ENCODE data around the gene KCNQ1. TPM values are rescaled to one million over a fixed set of nuclear protein-coding genes. Genes with fewer than 3 reads are reported as not detected.
A peak's percentile ranks its signal among the peaks of the same experiment; 100 is the strongest.

The KCNQ1 gene
- total RNA-seq, 1 donor from 2014 or later = 2.6 TPM

DNA sequence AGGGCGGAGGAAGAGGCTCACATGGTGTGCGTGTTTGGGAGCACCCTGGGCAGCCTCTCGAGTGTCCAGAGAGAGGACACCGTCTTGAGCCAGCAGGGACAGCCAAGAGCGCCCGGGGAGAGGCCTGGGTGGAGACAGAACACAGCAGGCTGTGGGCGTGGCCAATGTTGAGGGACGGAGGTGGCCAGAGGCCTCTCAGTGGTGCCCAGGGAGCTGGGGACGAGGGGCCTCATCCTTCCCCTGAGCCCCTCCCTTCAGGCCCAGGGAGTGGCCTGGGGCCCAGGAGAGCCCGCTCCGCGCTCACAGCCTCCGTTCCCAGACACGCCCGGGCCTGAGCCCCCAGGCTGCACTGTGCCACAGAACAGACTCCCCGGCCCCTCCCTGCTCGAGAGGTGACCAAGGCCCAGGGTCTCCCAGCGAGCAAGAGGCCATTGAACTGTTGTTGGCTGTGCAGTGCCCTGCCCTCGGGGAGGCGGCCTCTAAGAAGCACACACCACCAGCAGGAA, 392.3 kb downstream of the KCNQ1 start:
- H3K9me3 ChIP-seq (ENCODE audit: control insufficient read depth in 3 of 3, low read length in 3 of 3) = no peaks in the 10 kb centered on the region
- peaks cover 0 to 1% (median 0%) of the 10 kb centered on the region in 3 donors for H3K27me3 ChIP-seq (ENCODE audit: control insufficient read depth in 3 of 3, insufficient read depth in 3 of 3, low read length in 3 of 3)
- no peak overlapping the region for H3K4me3 ChIP-seq (ENCODE audit: low read length in 3 of 3)
- H3K27ac ChIP-seq (ENCODE audit: low read depth, low read length) = no peak overlapping the region
- H3K9ac ChIP-seq (ENCODE audit: low read depth in 1 of 3, low read length in 3 of 3) = peak overlapping the region in 1 of 3 donors; percentile 33
- peaks cover 11 to 12% (median 11%) of the 10 kb centered on the region in 3 donors for H3K4me1 ChIP-seq (ENCODE audit: control insufficient read depth in 3 of 3, insufficient read depth in 3 of 3, low read length in 3 of 3)
- no peaks in the 10 kb centered on the region for H3K36me3 ChIP-seq (ENCODE audit: control insufficient read depth in 3 of 3, insufficient read depth in 3 of 3, low read length in 3 of 3)

DNA sequence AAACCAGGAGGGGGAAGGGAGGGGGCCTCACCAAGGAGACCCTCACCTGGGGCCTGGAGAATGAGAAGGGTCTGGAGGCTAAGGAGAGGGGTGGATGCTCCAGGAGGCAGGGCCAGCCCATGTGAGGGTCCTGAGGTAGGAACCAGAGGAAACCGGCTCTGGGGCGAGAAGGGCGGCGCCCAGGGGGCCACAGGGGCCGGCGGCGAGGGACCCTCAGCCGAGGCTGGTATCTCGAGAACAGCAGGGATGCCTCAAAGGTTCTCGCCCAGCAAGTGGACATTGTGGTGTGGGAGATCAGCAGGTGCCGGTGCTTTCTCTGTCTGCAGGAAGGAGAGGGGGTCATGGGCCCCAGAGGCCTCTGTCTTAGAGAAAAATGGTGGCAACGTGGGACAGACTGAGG, 392.8 kb downstream of the KCNQ1 start:
- H3K27ac ChIP-seq (ENCODE audit: low read depth, low read length) = no peak overlapping the region
- peaks cover 11 to 12% (median 11%) of the 10 kb centered on the region in 3 donors for H3K4me1 ChIP-seq (ENCODE audit: control insufficient read depth in 3 of 3, insufficient read depth in 3 of 3, low read length in 3 of 3)
- peak overlapping the region in 1 of 3 donors; percentile 33 for H3K9ac ChIP-seq (ENCODE audit: low read depth in 1 of 3, low read length in 3 of 3)
- no peaks in the 10 kb centered on the region for H3K27me3 ChIP-seq (ENCODE audit: control insufficient read depth in 3 of 3, insufficient read depth in 3 of 3, low read length in 3 of 3)
- no peaks in the 10 kb centered on the region for H3K9me3 ChIP-seq (ENCODE audit: control insufficient read depth in 3 of 3, low read length in 3 of 3)
- H3K36me3 ChIP-seq (ENCODE audit: control insufficient read depth in 3 of 3, insufficient read depth in 3 of 3, low read length in 3 of 3) = no peaks in the 10 kb centered on the region
- H3K4me3 ChIP-seq (ENCODE audit: low read length in 3 of 3) = no peak overlapping the region

DNA sequence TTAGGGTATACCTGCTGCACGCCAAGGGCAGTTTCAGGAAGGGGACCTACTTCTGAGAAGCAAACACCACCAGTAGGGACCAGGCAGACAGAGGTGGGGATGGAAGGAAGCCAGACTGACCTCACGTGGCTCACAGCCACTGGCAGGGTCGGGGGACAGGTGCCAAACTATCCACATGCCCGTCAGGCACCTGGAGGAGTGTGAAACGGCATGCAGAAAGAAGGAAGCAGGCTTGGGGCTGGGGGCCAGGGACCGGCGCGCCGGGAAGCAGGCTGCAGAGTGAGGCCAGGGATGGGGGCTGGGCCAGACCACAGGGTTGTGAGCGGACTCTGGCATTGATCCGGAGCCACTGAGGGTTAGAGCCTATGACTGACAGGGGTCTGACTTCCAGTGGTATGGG, 393.3 kb downstream of the KCNQ1 start:
- H3K9ac ChIP-seq (ENCODE audit: low read depth in 1 of 3, low read length in 3 of 3) = no peak overlapping the region
- no peak overlapping the region for H3K27ac ChIP-seq (ENCODE audit: low read depth, low read length)
- H3K4me1 ChIP-seq (ENCODE audit: control insufficient read depth in 3 of 3, insufficient read depth in 3 of 3, low read length in 3 of 3) = peaks cover 11 to 12% (median 11%) of the 10 kb centered on the region in 3 donors

DNA sequence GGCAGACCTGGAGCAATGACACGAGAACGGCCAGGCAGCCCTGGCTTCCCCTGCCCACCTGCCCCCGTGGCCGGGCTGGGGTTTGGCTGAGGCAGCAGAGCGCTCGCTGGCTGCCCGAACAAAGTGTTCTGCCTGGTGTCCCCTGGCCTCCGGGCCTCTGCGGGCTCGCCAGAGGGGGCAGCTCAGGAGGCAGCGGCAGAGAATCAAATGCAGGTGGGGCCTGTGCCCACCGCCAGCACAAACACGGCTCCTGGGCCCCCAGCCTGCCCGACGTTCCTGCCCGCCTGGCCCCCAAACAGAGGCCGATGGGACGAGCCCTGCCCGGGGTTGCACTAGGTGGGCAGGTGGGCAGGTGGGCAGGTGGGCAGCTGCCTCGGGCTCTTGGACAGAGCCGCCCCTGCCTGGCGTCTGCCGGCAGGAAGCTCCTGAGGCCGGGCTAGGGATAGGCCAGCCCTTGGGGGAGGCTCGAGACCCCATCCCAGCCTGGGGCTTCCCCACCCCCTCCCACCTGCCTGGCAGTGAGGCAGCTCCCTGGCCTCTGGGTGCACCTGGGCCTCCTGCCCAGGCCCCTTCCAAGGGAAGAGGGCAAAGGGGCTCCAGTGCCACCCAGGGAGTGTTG, 394.0 kb downstream of the KCNQ1 start:
- Histone ChIP-seq H3K4me1 (ENCODE audit: control insufficient read depth in 3 of 3, insufficient read depth in 3 of 3, low read length in 3 of 3) (peaks cover 11 to 12% (median 11%) of the 10 kb centered on the region in 3 donors), H3K9ac (ENCODE audit: low read depth in 1 of 3, low read length in 3 of 3) (no peak overlapping the region), H3K36me3 (ENCODE audit: control insufficient read depth in 3 of 3, insufficient read depth in 3 of 3, low read length in 3 of 3) (no peaks in the 10 kb centered on the region), H3K9me3 (ENCODE audit: control insufficient read depth in 3 of 3, low read length in 3 of 3) (no peaks in the 10 kb centered on the region), H3K4me3 (ENCODE audit: low read length in 3 of 3) (no peak overlapping the region), H3K27me3 (ENCODE audit: control insufficient read depth in 3 of 3, insufficient read depth in 3 of 3, low read length in 3 of 3) (no peaks in the 10 kb centered on the region), H3K27ac (ENCODE audit: low read depth, low read length) (no peak overlapping the region)

More for the DNA sequence above, 393.3 kb downstream of the KCNQ1 start:
- Histone ChIP-seq H3K36me3 (ENCODE audit: control insufficient read depth in 3 of 3, insufficient read depth in 3 of 3, low read length in 3 of 3) (no peaks in the 10 kb centered on the region), H3K4me3 (ENCODE audit: low read length in 3 of 3) (no peak overlapping the region), H3K9me3 (ENCODE audit: control insufficient read depth in 3 of 3, low read length in 3 of 3) (no peaks in the 10 kb centered on the region), H3K27me3 (ENCODE audit: control insufficient read depth in 3 of 3, insufficient read depth in 3 of 3, low read length in 3 of 3) (no peaks in the 10 kb centered on the region)

DNA sequence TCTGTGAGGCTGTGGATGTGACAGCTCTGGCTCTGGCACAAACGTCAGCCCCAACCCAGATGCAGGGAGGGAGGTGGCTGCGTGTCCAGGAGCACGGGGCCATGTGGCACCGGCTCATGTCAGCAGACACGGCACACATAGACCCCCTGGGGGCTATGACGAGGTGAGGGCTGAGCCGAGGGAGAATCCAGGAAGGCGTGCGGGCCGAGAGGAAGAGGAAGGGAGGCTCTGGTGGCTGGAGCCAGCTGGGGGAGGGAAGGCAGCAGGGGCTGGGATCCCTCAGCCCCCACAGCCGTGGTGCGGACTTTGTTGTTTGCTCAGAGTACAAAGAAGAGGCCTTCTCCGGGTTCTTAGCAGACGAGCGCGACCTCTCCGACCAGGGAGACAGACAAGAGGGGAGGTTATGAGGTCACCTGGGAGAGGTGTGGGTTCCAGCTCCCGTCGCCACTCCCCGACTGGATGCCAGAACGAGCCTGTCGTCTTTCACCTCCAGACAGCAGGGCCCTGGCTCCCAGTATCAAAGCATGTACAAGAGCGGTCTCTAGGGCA, 394.7 kb downstream of the KCNQ1 start:
- H3K4me1 ChIP-seq (ENCODE audit: control insufficient read depth in 3 of 3, insufficient read depth in 3 of 3, low read length in 3 of 3) = peaks cover 11 to 12% (median 11%) of the 10 kb centered on the region in 3 donors
- H3K9ac ChIP-seq (ENCODE audit: low read depth in 1 of 3, low read length in 3 of 3) = no peak overlapping the region
- H3K36me3 ChIP-seq (ENCODE audit: control insufficient read depth in 3 of 3, insufficient read depth in 3 of 3, low read length in 3 of 3) = no peaks in the 10 kb centered on the region
- no peaks in the 10 kb centered on the region for H3K9me3 ChIP-seq (ENCODE audit: control insufficient read depth in 3 of 3, low read length in 3 of 3)
- H3K27ac ChIP-seq (ENCODE audit: low read depth, low read length) = no peak overlapping the region
- H3K4me3 ChIP-seq (ENCODE audit: low read length in 3 of 3) = no peak overlapping the region
- H3K27me3 ChIP-seq (ENCODE audit: control insufficient read depth in 3 of 3, insufficient read depth in 3 of 3, low read length in 3 of 3) = no peaks in the 10 kb centered on the region

DNA sequence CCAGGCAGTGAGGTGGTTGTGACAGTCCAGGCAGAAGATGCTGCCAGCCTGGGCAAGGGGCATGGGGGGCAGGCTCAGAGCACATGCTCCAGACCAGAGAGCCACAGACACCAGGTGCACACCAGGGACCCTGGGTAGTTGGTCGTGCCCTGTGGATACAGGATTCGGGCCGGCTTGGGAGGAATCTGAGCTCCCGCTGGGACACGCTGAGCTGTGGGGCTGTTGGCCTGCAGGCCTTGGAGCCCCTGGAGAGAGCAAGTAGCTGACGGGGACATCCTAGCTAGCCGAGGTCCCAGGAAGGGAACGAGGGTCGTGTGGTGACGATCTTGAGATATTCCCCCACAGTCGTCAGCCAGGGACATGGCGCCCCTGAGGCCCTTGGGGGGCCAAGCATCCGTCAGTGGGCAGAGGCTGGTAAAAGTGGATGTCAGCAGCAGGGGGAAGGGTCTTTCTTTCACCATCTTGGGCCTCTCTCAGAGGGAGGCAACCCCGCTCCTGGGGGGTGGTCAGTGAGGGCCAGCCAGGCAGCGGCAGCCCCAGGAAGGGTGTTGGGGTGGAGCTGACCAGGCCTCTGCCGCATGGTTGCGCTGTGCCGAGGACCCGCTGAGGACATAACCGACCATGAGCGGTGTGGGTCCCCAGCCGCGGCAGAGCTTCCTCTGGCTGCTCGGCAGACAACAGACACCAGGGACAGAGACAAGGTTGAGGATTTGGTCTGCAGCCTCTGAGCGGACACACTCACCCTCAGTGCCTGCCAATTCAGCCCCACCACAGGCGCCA, 396.8 kb downstream of the KCNQ1 start:
- H3K36me3 ChIP-seq (ENCODE audit: control insufficient read depth in 3 of 3, insufficient read depth in 3 of 3, low read length in 3 of 3) = no peaks in the 10 kb centered on the region
- H3K27ac ChIP-seq (ENCODE audit: low read depth, low read length) = no peak overlapping the region
- H3K4me3 ChIP-seq (ENCODE audit: low read length in 3 of 3) = no peak overlapping the region
- peaks cover 8 to 9% (median 8%) of the 10 kb centered on the region in 3 donors for H3K4me1 ChIP-seq (ENCODE audit: control insufficient read depth in 3 of 3, insufficient read depth in 3 of 3, low read length in 3 of 3)
- H3K27me3 ChIP-seq (ENCODE audit: control insufficient read depth in 3 of 3, insufficient read depth in 3 of 3, low read length in 3 of 3) = no peaks in the 10 kb centered on the region
- no peaks in the 10 kb centered on the region for H3K9me3 ChIP-seq (ENCODE audit: control insufficient read depth in 3 of 3, low read length in 3 of 3)
- no peak overlapping the region for H3K9ac ChIP-seq (ENCODE audit: low read depth in 1 of 3, low read length in 3 of 3)

DNA sequence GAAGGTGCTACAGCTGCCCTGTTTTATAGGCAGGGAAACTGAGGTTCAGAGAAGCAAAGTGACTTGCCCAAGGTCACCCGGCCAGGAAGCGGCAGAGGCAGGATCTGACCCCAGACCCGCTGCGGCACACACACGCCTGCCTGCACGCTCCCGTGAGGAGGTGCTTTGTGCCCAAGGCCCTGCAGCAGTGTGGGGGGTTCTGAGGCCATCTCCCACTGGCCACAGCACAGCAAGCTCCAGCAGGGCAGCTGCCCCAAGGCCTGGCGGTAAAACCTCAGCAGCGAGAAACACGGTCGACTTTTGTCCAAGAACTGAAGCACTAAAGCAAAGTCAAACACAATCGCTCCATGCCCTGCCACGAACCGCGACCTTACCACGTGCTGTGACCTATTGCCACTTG, 398.1 kb downstream of the KCNQ1 start:
- Histone ChIP-seq H3K9ac (ENCODE audit: low read depth in 1 of 3, low read length in 3 of 3) (no peak overlapping the region), H3K4me3 (ENCODE audit: low read length in 3 of 3) (no peak overlapping the region), H3K36me3 (ENCODE audit: control insufficient read depth in 3 of 3, insufficient read depth in 3 of 3, low read length in 3 of 3) (no peaks in the 10 kb centered on the region), H3K27ac (ENCODE audit: low read depth, low read length) (no peak overlapping the region), H3K9me3 (ENCODE audit: control insufficient read depth in 3 of 3, low read length in 3 of 3) (no peaks in the 10 kb centered on the region), H3K27me3 (ENCODE audit: control insufficient read depth in 3 of 3, insufficient read depth in 3 of 3, low read length in 3 of 3) (no peaks in the 10 kb centered on the region), H3K4me1 (ENCODE audit: control insufficient read depth in 3 of 3, insufficient read depth in 3 of 3, low read length in 3 of 3) (peaks cover 0 to 2% (median 0%) of the 10 kb centered on the region in 3 donors)

DNA sequence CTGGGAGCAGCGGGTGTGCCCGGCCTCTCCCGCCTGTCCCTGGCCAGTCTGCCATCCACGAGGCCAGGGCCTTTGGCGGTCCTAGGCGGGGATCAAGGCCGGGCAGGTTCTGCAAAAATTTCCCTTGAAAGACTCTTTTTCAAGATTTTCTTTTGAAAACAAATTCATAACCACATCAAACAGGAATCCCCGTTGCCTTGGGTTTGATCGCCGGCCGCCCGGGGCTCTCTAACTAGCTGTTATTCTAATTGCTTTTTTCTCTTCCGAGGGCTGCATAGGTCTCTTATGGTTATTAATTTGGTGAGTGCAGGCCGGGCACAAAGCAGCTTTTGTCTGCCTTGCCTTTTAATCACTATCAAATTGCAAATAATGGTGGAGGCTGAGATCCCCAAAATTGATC, 398.7 kb downstream of the KCNQ1 start:
- Histone ChIP-seq H3K9ac (ENCODE audit: low read depth in 1 of 3, low read length in 3 of 3) (no peak overlapping the region), H3K4me1 (ENCODE audit: control insufficient read depth in 3 of 3, insufficient read depth in 3 of 3, low read length in 3 of 3) (peaks cover 0 to 2% (median 0%) of the 10 kb centered on the region in 3 donors), H3K9me3 (ENCODE audit: control insufficient read depth in 3 of 3, low read length in 3 of 3) (no peaks in the 10 kb centered on the region), H3K4me3 (ENCODE audit: low read length in 3 of 3) (no peak overlapping the region), H3K36me3 (ENCODE audit: control insufficient read depth in 3 of 3, insufficient read depth in 3 of 3, low read length in 3 of 3) (no peaks in the 10 kb centered on the region), H3K27ac (ENCODE audit: low read depth, low read length) (no peak overlapping the region), H3K27me3 (ENCODE audit: control insufficient read depth in 3 of 3, insufficient read depth in 3 of 3, low read length in 3 of 3) (no peaks in the 10 kb centered on the region)

DNA sequence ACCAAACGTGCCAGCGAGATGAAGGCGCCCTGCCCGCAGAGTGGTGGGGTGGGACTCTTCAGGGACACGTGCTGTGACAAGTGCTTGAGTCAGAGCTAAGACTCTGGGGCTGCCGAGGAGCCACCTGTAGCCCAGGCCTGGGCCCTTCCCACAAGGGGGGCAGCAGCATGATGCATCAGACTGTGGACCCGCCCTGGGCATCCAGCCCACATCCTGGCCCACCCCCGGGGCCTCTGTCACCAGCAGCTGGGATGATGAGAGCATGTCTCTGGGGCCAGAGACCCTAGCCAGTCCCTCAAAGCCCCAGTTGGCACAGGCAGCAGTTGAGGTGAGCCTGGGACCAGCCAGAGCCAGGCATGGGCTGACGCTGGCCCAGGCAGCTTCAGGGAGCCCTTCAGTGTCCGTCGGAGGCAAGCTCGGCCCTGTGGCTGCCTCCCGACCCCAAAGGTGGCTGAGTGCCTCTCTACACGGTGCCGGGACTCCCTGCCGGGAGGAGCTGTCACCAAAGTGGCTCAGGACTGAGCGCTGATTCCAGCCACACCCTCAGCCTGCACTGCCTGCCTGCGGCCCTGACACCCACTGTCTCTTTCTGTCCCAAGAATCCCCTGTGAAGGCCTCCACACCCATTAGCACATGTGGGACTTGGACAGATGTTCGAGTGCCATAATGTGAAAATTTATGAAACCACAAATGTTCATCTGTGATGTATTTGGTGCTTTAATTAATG, 399.5 kb downstream of the KCNQ1 start:
- no peaks in the 10 kb centered on the region for H3K9me3 ChIP-seq (ENCODE audit: control insufficient read depth in 3 of 3, low read length in 3 of 3)
- H3K27me3 ChIP-seq (ENCODE audit: control insufficient read depth in 3 of 3, insufficient read depth in 3 of 3, low read length in 3 of 3) = no peaks in the 10 kb centered on the region
- no peak overlapping the region for H3K9ac ChIP-seq (ENCODE audit: low read depth in 1 of 3, low read length in 3 of 3)
- H3K36me3 ChIP-seq (ENCODE audit: control insufficient read depth in 3 of 3, insufficient read depth in 3 of 3, low read length in 3 of 3) = no peaks in the 10 kb centered on the region
- H3K27ac ChIP-seq (ENCODE audit: low read depth, low read length) = no peak overlapping the region
- peaks cover 0 to 2% (median 0%) of the 10 kb centered on the region in 3 donors for H3K4me1 ChIP-seq (ENCODE audit: control insufficient read depth in 3 of 3, insufficient read depth in 3 of 3, low read length in 3 of 3)
- no peak overlapping the region for H3K4me3 ChIP-seq (ENCODE audit: low read length in 3 of 3)

All from skeletal muscle tissue (tissue), 4 donors.